AG10803 (cell line): ENCODE results near the gene MGMT.

Experiments
- DNase-seq: peaks from one replicate; pipeline ENCODE4 v3.0.0; 2010; ENCODE audit warnings: low read depth
- H3K4me3 ChIP-seq: 2 replicates; pipeline ENCODE4 v1.5.1; 2011; ENCODE audit warnings: mild to moderate bottlenecking, low read length, control low read depth
- CTCF ChIP-seq: conservative IDR thresholded peaks from 2 replicates; pipeline ENCODE4 v1.5.1; 2011; ENCODE audit warnings: mild to moderate bottlenecking, low read length, control low read depth, inconsistent platforms

MGMT gene

GRCh38 chr10:129542589-129542988 is 75.5 kb downstream of the MGMT start:
- no peak for TF ChIP-seq CTCF

GRCh38 chr10:129544205-129545202 is 77.5 kb downstream of the MGMT start:
- TF ChIP-seq CTCF = no peak
- DNase-seq = no peak
- H3K4me3 ChIP-seq = no peak overlapping the region

More at GRCh38 chr10:129542589-129542988, 75.5 kb downstream of the MGMT start:
- no peak for DNase-seq
- H3K4me3 ChIP-seq = no peak overlapping the region

- no peak for TF ChIP-seq CTCF
- peak; percentile 8 for DNase-seq
- H3K4me3 ChIP-seq = no peak overlapping the region
These were observed 78.2 kb downstream of the MGMT start for GRCh38 chr10:129545261-129545660.

GRCh38 chr10:129546106-129546505 is 79.1 kb downstream of the MGMT start:
- no peak for DNase-seq
- no peak overlapping the region for H3K4me3 ChIP-seq
- no peak for TF ChIP-seq CTCF

- peak; percentile 12 for DNase-seq
- no peak for TF ChIP-seq CTCF
- H3K4me3 ChIP-seq = no peak overlapping the region
These were observed 80.6 kb downstream of the MGMT start for GRCh38 chr10:129547608-129548007.

- no peak overlapping the region for H3K4me3 ChIP-seq
- no peak for TF ChIP-seq CTCF
- no peak for DNase-seq
These were observed 81.6 kb downstream of the MGMT start for GRCh38 chr10:129548600-129548999.

- DNase-seq = no peak
- no peak for TF ChIP-seq CTCF
- H3K4me3 ChIP-seq = no peak overlapping the region
These were observed 83.0 kb downstream of the MGMT start for GRCh38 chr10:129550076-129550475.
